SH-SY5Y (cell line): ENCODE measurements around the gene NEUROG3.

Source experiments
- GATA2 ChIP-seq: IDR thresholded peaks from 2 replicates; pipeline ENCODE4 v1.6.1; 2011; ENCODE audit warnings: mild to moderate bottlenecking, low read depth, low read length
- GATA3 ChIP-seq: IDR thresholded peaks from 2 replicates; pipeline ENCODE4 v1.6.1; 2011; ENCODE audit warnings: low read depth, mild to moderate bottlenecking, low read length, moderate library complexity

DNA sequence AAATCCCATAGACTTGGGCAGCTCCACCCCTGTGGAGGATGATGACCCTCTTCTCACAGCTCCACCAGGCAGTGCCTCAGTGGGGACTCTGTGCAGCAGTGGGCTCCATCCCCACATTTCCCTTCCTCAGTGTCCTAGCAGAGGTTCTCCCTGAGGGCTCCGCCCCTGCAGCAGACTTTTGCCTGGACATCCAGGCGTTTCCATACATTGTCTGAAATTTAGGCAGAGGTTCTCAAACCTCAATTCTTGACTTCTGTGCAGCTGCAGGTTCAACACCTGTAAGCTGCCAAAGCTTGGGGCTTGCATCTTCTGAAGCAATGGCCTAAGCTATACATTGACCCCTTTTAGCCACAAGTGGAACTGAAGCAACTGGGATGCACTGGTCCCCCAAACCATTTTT is 31.8 kb downstream of the NEUROG3 start:
- TF ChIP-seq GATA3 (no peak), GATA2 (no peak)
